ENCODE results near the gene KCNK13.
A peak's percentile ranks its signal among the peaks of the same experiment; 100 is the strongest.

Gene KCNK13

DNA sequence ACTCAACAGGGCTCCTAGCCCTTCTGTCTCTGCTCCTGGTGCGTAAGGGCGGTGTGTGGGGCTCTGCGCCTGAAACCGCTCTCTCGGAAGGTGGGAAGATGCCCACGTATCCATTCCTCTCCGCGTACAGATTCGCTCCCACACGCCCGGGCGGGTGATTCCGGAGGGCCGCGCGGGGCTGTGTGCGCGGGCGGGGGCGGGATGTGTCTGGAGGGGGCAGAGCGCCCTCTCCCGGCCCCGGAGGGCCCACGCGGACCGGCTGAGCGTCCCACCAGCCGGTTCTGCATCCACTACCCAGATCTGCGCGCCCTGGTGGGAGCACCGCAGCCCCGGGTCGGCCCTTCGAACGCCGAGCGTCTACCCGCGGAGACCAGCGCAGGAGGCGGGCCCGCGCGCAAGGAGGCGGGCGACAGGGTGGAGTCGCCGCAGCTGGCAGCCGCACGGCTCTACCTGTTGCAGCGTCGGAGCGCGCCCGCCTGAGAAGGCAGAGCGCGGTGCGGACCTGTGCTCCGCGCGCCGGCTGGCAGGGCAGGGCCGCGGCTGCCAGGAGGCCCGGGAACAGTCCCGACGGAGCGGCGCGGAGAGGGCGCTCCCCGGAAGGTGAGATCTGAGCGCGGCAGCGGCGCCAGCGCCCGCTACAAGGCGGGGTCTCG, 1.4 kb upstream of the KCNK13 start (continued):
- TF ChIP-seq ZNF488 (tag by site-specific recombination; IDR thresholded peaks at IDR 0.05) (no peak), ZSCAN16 (tag by site-specific recombination; IDR thresholded peaks at IDR 0.05) (0 out of 2 replicates have a peak, but pooled peaks have one; percentile 37), WT1 (tag by site-specific recombination; IDR thresholded peaks at IDR 0.05) (no peak), ZNF777 (tag by site-specific recombination; IDR thresholded peaks at IDR 0.05; ENCODE audit: borderline replicate concordance) (no peak), ZNF391 (tag by site-specific recombination; IDR thresholded peaks at IDR 0.05; ENCODE audit: borderline replicate concordance, low read depth) (peak; percentile 45; the same call in 1 of the 2 replicates), ZNF624 (tag by site-specific recombination; IDR thresholded peaks at IDR 0.05) (no peak), ZNF791 (tag by site-specific recombination; IDR thresholded peaks at IDR 0.05) (no peak), ZBTB11 (tag by site-specific recombination; conservative IDR thresholded peaks at IDR 0.05; ENCODE audit: low read depth) (no peak; the same call in 1 of the 2 replicates), ZNF394 (tag by site-specific recombination; IDR thresholded peaks at IDR 0.05; ENCODE audit: borderline replicate concordance) (no peak; the same call in 1 of the 2 replicates), ZNF202 (tag by site-specific recombination; IDR thresholded peaks at IDR 0.05; ENCODE audit: borderline replicate concordance) (no peak), ZNF558 (tag by site-specific recombination; IDR thresholded peaks at IDR 0.05) (no peak), SP2 (tag by site-specific recombination; IDR thresholded peaks at IDR 0.05) (peak; percentile 86), ZSCAN4 (tag by site-specific recombination; IDR thresholded peaks at IDR 0.05) (no peak), ZBTB8A (tag by site-specific recombination; IDR thresholded peaks at IDR 0.05) (peak; percentile 86), ZNF580 (tag by site-specific recombination; IDR thresholded peaks at IDR 0.05) (0 out of 2 replicates have a peak, but pooled peaks have one; percentile 9), ZNF654 (tag by site-specific recombination; IDR thresholded peaks at IDR 0.05; ENCODE audit: low read depth) (peak; percentile 61), YY2 (tag by site-specific recombination; IDR thresholded peaks at IDR 0.05) (no peak), SP7 (tag by site-specific recombination; IDR thresholded peaks at IDR 0.05) (peak; percentile 63), ZNF626 (tag by site-specific recombination; IDR thresholded peaks at IDR 0.05) (no peak), SP3 (tag by site-specific recombination; IDR thresholded peaks at IDR 0.05) (peak; percentile 73), HIC1 (tag by site-specific recombination; IDR thresholded peaks at IDR 0.05) (0 out of 2 replicates have a peak, but pooled peaks have one; percentile 31), ZNF24 (tag by site-specific recombination; IDR thresholded peaks at IDR 0.05) (peak; percentile 57; the same call in 1 of the 2 replicates), ZNF510 (tag by site-specific recombination; IDR thresholded peaks at IDR 0.05; ENCODE audit: insufficient replicate concordance) (no peak), REPIN1 (tag by site-specific recombination; IDR thresholded peaks at IDR 0.05; ENCODE audit: low read depth) (no peak)
- TF ChIP-seq, protein P1, sequence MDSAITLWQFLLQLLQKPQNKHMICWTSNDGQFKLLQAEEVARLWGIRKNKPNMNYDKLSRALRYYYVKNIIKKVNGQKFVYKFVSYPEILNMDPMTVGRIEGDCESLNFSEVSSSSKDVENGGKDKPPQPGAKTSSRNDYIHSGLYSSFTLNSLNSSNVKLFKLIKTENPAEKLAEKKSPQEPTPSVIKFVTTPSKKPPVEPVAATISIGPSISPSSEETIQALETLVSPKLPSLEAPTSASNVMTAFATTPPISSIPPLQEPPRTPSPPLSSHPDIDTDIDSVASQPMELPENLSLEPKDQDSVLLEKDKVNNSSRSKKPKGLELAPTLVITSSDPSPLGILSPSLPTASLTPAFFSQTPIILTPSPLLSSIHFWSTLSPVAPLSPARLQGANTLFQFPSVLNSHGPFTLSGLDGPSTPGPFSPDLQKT (IDR thresholded peaks at IDR 0.05; ENCODE audit: borderline replicate concordance, low read depth, low read length): no peak
- TF ChIP-seq, protein P2, sequence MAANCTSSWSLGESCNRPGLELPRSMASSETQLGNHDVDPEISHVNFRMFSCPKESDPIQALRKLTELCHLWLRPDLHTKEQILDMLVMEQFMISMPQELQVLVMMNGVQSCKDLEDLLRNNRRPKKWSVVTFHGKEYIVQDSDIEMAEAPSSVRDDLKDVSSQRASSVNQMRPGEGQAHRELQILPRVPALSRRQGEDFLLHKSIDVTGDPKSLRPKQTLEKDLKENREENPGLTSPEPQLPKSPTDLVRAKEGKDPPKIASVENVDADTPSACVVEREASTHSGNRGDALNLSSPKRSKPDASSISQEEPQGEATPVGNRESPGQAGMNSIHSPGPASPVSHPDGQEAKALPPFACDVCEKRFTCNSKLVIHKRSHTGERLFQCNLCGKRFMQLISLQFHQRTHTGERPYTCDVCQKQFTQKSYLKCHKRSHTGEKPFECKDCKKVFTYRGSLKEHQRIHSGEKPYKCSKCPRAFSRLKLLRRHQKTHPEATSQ (tag by site-specific recombination; IDR thresholded peaks at IDR 0.05): no peak

Measured in HEK293 (cell line).